ENCODE measurements around the gene SLC2A4.
"Not testable (repeated sequence)": the region's sequence is repeated elsewhere in the genome, so short reads cannot be mapped to it uniquely, and the experiment has no call there.

The SLC2A4 gene

GRCh38 chr17:7327056-7327455 is 45.5 kb downstream of the SLC2A4 start:
- DNase-seq: no peak

- DNase-seq: no peak
These were observed 46.0 kb downstream of the SLC2A4 start for GRCh38 chr17:7327501-7327900.

- DNase-seq: no peak
These were observed 46.5 kb downstream of the SLC2A4 start for GRCh38 chr17:7328009-7328408.

- DNase-seq: no peak
These were observed 47.4 kb downstream of the SLC2A4 start, which contains the start of gene NEURL4 for GRCh38 chr17:7328840-7329373. TSS of gene NEURL4 (minus strand) at chr17:7329335. CDS start at chr17:7329312, 23 bp downstream.

GRCh38 chr17:7329374-7329996 is 48.0 kb downstream of the SLC2A4 start:
- DNase-seq: peak; percentile 94

GRCh38 chr17:7329997-7330637 is 48.6 kb downstream of the SLC2A4 start:
- no peak for DNase-seq

DNA sequence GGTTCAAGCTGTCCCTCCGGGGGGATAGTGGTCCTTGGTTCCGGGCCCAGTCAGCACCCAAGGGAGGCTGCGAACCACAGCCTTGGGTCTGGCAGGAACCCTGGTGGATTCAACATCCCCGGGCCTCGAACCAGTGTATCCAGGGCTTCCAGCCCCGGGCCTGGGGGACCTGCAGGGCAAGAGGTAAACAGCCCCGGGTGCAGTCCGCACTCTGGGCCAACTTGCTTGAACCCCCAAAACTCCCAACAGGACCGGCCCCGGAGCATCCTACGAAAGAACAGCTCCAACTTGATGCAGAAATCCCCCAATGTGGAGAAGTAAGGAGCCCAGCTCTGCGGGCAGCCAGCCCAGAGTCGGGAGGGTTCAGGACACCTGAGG is 49.1 kb downstream of the SLC2A4 start:
- DNase-seq: no peak

- no peak for DNase-seq
These were observed 50.6 kb downstream of the SLC2A4 start for GRCh38 chr17:7332111-7332510.

DNA sequence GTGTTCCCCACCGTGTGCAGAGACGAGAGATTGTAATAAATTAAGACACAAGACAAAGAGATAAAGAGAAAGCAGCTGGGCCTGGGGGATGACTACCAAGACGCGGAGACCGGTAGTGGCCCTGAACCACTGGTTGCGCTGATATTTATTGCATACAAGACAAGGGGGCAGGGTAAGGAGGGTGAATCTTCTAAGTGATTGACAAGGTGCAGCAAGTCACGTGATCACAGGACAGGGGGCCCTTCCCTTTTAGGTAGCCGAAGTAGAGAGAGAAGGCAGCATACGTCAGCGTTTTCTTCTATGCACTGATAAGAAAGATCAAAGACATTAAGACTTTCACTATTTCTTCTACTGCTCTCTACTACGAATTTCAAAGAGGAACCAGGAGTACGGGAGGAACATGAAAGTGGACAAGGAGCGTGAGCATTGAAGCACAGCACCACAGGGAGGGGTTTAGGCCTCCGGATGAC is 51.1 kb downstream of the SLC2A4 start:
- not testable (repeated sequence) for DNase-seq

DNA sequence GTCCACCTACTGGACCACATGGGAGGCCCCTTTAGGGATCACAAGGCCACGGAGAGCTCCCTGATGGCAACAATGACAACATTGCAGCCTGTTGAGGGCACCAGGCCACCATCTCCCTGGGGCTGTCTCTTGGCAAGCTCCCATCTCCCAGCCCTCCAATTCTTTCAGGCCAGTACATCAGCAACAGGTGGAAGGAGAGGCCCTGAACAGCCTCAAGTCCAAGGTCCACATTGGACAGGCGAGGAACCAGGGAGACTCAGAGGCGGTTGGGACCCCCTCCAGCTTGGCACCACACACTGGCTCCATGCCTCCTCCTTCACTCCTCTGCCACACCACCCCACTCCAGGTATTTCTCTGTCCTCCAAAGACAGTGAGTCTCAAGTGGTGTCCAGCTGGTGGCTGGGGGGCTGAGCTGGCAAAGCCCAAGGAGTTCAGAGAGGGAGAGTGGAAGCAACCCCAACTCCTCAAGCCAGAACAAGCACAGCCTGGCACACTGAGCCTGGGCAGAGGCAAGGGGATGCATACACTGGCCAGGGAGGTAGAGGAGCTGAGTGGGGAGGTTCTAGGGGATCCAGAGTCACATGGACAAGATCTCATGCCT is 53.5 kb downstream of the SLC2A4 start:
- no peak for DNase-seq

DNA sequence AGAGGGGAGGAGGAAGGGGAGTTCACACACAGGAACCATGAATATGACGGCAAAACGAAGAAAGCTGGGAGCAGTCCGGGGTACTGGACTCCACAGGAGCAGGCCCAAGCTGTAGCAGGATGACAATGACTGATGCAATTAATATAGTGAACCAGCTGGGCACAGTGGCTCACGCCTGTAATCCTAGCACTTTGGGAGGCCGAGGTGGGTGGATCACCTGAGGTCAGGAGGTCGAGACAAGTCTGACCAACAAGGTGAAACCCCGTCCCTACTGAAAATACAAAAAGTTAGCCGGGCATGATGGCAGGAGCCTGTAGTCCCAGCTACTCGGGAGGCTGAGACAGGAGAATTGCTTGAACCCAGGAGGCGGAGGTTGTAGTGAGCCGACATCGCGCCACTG is 54.2 kb downstream of the SLC2A4 start:
- not testable (repeated sequence) for DNase-seq

DNA sequence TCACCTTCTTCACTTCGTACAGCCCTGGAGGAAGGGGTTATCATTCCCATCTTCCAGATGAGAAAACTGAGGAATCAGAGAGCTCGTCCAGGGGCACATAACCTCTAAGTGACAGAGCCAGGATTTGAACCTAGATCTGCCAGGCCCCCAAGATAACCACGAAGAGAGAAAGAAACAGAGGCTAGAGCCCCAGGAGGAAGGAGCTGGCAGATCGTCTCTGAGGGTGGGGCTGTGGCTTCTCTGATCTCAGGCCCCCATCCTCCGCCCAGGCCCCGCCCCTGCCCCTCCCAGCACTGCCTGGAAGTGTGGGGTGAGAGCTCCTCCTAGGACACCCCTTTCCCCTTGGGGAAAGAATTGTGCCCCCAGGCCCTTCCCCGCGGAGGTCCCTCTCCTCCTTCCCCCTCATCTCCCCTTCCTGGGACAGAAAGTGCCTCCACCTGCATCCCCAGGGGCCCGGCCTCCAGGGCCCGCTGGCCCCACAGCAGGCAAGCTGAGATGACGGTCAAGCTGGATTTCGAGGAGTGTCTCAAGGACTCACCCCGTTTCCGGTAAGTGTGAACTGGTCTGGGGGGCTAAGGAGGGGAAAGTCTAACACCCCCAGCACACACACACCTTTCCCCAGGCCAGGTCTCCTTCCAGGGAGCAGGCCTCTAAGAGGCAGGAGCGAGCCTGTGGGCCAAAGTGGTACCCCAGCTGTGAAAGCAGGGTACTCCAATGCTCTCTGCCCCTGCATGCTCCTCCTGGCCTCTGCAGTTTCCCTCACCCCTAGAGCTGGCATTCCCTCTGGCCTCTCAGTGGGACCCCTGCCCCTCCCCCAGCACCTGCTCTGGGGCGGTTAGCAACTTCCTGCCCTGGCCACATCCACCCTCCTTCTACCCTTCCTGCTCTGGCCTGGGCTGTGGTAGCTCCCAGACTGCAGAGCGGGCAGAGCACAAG is 55.0 kb downstream of the SLC2A4 start, which contains the start of gene ACAP1:
Gene ACAP1, plus strand, starts transcription at position 290 of the 936 bp plus-strand sequence. Its CDS starts 206 bp downstream, at position 496.
- DNase-seq: no peak

GRCh38 chr17:7337600-7337999 is 56.1 kb downstream of the SLC2A4 start:
- not testable (repeated sequence) for DNase-seq
